Hypothalamus (tissue), 51 donors: ENCODE measurements around the gene CHRNB1.

ENCODE experiments used
- DNase-seq, 51 donors: peaks; one replicate each; lab custom pipeline; 2025; lab: John Stamatoyannopoulos, UW

CHRNB1 gene

GRCh38 chr17:7444682-7445618 is at the start of gene CHRNB1:
TSS of gene CHRNB1 (plus strand) at chr17:7445061. CDS start at chr17:7445128, 67 bp downstream.
- peak in 42 of 51 donors; percentile 20 to 88 (median 62) for DNase-seq

- DNase-seq, result no peak
These were observed 48.7 kb upstream of the CHRNB1 start for GRCh38 chr17:7396147-7396546.

GRCh38 chr17:7398612-7399011 is 46.2 kb upstream of the CHRNB1 start:
- no peak for DNase-seq

GRCh38 chr17:7403043-7403726 is 41.7 kb upstream of the CHRNB1 start:
- peak in 3 of 51 donors; percentile 45 to 58 (median 50) for DNase-seq

GRCh38 chr17:7403727-7403976 is 41.2 kb upstream of the CHRNB1 start:
- peak in 5 of 51 donors; percentile 56 to 84 (median 65) for DNase-seq

GRCh38 chr17:7403977-7404736 is 40.7 kb upstream of the CHRNB1 start, which contains the start of gene TMEM256:
TSS of gene TMEM256 (minus strand) at chr17:7404097. CDS start at chr17:7404084, 13 bp downstream.
- peak; percentile 89 to 100 (median 99) for DNase-seq

GRCh38 chr17:7404737-7405349 is 40.0 kb upstream of the CHRNB1 start:
- peak in 24 of 51 donors; percentile 39 to 98 (median 78) for DNase-seq

- DNase-seq, result peak in 21 of 51 donors; percentile 10 to 59 (median 37)
These were observed 39.3 kb upstream of the CHRNB1 start for GRCh38 chr17:7405350-7406234.

- DNase-seq, result peak in 4 of 51 donors; percentile 11 to 16 (median 15)
These were observed 38.5 kb upstream of the CHRNB1 start for GRCh38 chr17:7406235-7406825.

GRCh38 chr17:7407082-7407481 is 37.8 kb upstream of the CHRNB1 start:
- DNase-seq, result peak in 1 of 51 donors; percentile 19

- no peak for DNase-seq
These were observed 37.2 kb upstream of the CHRNB1 start, which contains the start of gene NLGN2 for GRCh38 chr17:7407485-7408251. TSS of gene NLGN2 (plus strand) at chr17:7407845. CDS start at chr17:7408256, 411 bp downstream.

GRCh38 chr17:7408252-7408727 is 36.6 kb upstream of the CHRNB1 start:
- no peak for DNase-seq

- no peak for DNase-seq
These were observed 36.0 kb upstream of the CHRNB1 start for GRCh38 chr17:7408863-7409262.

- no peak for DNase-seq
These were observed 35.1 kb upstream of the CHRNB1 start for GRCh38 chr17:7409716-7410115.

GRCh38 chr17:7410634-7411426 is 34.0 kb upstream of the CHRNB1 start:
- DNase-seq, result no peak

- no peak for DNase-seq
These were observed 33.5 kb upstream of the CHRNB1 start for GRCh38 chr17:7411427-7411750.

- no peak for DNase-seq
These were observed 31.4 kb upstream of the CHRNB1 start for GRCh38 chr17:7413346-7413985.
